GM21447 (cell line): ENCODE data around the gene FAM131B.
"Not testable (repeated sequence)": the region's sequence is repeated elsewhere in the genome, so short reads cannot be mapped to it uniquely, and the experiment has no call there.

Experiments used
- ATAC-seq: cut with Tn5 transposase; IDR thresholded peaks from one replicate; pipeline ENCODE4 v1.9.1; 2021; ENCODE audit not compliant: unreplicated experiment

Gene FAM131B

DNA sequence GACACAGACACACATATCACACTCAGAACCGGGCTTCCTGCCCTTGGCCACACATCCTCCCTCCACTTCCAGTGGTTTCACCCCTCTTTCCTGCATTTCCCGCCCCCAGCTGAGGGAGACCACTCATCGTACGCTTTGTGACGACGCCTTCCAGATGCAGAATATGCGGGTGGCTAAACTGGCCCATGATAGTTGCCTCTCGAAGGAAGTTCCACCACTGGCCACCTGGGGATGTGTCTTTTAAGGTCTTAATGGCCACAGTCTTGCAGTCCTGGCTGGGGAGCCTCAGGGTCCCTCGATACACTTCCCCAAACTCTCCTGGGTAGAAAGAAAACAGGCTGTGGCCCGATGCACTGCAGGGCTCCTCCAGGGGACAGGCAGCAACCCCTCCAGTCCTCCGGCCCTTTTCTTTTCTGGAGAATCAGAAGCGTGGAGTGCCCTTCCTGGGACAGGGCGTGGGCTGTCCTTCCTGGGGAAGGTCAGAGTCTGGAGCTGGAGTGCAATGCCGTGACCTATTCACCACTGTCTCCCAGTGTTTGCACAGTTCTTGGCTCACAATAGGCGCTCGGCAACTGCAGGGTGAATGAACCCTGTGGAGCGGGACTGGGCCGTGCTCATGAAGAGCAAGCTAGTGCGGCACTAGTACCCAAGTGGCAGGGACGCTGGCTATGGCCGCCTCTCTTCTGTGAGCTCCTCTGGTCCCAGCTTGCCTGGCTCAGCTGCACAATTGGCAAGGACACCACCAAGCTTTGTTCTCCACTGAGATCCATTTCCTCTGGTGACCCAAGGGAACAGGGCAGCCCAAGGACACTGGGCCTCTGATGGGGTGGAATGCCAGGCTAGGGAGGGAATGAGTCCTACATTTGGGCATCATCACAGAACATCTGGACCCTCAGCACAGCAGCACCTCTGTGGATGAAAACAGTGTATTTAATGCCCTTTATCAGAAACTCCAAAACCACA, 33.0 kb upstream of the FAM131B start:
- no peak for ATAC-seq

DNA sequence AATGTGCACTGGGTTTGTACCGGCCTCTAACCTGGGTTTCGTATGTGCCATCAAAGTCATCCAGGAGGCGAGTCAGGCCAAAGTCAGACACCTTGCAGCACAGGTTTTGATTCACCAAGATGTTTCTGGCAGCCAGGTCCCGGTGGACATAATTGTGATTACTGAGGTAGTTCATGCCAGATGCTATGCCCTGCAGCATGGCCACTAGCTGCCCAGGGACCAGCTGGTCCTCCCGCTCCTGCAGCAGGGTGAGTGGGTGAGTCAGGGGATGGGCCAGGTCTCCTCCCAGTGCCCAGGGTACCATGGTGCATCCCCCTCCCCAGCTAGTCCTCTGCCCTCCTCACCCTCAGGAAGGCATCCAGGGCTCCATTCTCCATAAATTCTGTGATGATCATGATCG, 32.3 kb upstream of the FAM131B start:
- ATAC-seq: no peak

DNA sequence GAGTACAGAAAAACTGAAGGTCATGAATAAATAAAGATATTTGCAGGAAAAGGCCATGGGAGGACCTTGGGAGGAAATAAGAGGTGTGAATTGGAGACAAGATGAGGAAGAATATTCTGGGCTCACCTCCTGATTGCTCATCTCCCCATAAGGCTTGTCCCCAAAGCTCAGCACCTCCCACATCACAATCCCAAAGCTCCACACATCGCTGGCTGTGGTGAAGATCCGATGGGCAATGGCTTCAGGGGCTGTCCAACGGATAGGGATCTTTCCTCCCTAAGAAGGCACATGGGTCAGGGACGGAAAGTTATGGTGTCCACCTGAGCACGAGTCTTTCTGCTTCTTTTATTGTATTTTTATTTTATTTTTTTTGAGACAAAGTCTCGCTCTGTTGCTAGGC, 31.6 kb upstream of the FAM131B start:
- ATAC-seq: no peak

DNA sequence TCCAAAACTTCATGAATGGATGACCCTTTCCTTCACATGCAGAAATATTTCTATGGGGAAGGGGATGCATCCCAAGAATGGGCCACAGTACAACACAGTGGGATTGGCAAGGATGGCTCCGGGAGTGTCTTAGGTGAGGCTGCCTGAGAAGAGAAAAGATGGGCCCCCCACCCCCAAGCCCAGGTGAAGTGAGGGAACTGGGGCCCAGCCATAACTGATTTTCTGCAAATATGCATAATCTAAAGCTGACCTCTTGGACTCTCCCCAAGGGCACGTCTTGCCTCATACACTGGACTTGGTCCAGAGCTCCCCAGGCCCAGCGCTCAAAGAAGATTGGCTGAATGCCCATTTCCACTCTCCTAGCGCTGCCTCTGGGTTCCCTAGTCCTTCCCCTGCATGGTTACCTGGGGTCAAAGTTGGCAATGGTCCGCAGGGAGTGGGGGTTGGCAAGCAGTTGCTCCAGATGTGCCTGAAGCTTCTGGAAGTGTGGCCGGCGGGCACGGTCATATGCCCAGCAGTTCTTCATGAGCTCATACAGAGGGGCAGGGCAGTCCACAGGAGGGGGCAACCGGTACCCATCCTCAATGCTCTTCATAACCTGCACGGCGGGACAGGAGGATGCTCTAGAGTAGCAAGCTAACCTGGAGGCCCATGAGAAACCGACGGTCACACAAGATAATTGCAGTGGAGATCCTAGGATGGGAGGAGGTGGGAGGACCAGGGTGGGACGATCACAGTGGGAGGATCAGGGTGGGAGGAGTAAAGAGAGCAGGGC, 30.9 kb upstream of the FAM131B start:
- no peak for ATAC-seq

DNA sequence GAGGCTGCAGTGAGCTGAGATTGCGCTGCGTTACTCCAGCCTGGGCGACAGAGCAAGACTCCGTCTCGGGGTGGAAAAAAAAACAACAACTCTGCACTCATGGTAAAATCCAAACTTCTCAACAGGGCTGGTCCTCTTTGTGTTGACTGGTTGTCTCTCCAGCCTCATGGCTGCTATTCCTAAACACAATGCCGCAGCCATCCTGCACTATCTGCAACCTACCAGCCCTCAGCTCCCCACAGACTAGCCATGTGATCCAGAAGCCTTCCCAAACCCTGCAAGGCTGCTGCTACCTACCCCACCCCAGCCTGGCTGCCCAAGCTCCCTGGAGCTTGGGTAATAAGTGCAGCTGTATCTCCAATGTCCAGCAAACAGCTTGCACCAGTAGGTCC, 30.4 kb upstream of the FAM131B start:
- ATAC-seq: no peak

DNA sequence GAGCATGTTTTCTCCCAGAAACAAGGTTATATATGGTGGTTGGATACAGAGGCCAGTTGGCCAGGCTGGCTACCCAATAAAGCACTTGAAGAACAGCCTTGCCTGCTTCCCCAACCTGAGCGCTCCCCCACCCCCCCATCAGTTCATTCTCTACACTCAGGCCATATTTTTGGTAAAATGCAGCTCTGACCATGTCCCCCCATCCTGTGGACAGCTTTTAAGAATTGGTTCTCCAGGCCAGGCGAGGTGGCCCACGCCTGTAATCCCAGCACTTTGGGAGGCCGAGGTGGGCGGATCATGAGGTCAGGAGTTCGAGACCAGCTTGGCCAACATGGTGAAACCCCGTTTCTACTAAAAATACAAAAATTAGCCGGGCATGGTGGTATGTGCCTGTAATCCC, 29.9 kb upstream of the FAM131B start:
- ATAC-seq: not testable (repeated sequence)

DNA sequence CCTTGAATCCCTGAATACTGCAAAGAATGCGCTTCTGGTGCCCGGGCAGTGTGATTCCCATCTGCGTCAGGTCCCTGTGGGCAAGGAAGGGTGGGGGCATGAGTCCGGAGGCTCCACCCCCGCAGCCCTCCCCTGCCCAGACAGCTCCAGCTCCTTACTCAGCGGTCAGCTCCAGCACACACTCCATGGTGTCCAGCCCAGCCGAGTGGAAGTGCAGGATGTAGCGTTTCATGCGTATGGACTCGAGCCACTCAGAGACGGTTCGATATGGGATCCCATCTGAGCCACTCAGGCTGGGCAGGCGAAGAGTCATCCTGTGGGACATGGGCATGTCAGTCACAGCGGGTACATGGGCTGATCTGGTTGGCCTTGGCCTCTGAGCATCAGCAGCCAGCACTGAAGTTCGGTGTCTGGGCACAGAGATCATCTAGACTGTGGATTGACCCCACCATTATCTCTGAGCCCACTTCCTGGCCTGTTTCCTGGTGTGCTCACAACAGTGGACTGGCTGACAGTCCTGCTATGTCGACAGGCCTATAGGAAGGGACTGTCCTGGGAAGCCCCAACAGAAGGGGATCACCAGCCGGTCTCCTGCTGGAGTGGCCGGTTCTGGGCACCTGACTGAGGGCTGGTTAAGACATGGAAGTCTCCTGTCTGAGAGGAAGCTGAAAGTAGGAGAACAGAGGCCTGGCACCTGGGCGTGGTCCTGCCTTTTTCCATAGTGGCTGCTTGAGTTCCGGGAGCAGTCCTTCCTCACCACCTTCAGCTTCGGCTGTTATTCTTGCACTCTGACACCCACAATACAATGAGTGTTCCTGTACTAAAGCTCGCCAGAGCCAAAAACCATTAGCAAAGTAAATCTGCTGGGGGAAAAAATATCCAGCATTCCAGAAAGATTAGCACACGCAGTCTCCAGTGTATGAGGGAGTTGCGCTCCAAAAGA, 29.2 kb upstream of the FAM131B start:
- ATAC-seq: no peak

DNA sequence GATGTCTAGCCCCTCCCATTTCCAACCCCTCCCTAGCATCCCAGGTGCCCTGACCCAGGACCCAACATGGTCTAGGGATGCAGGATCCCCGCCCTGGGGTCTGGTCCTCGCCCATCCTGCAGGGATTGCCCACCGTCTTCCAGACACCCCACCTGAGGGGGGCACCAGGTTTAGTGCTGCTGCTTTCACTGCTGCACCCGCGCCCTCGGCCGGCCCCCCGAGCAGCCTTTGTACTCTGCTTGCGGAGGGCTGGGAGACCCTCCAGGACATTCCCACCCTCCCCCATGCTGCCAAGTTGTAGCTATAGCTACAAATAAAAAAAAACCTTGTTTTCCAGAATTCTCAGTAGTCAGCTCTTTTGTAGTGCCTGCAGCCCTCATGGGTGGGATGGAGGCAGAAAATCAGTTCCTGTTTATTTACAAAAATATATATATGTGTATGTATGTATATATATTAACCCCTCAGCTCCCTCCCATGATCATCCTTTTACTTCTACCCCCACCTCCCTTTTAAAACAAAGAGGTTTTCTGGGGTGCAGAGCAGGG, 28.3 kb upstream of the FAM131B start:
- no peak for ATAC-seq

- no peak for ATAC-seq
These were observed 27.7 kb upstream of the FAM131B start for GRCh38 chr7:143390104-143390772.

GRCh38 chr7:143389316-143390103, 27.0 kb upstream of the FAM131B start:
- no peak for ATAC-seq

DNA sequence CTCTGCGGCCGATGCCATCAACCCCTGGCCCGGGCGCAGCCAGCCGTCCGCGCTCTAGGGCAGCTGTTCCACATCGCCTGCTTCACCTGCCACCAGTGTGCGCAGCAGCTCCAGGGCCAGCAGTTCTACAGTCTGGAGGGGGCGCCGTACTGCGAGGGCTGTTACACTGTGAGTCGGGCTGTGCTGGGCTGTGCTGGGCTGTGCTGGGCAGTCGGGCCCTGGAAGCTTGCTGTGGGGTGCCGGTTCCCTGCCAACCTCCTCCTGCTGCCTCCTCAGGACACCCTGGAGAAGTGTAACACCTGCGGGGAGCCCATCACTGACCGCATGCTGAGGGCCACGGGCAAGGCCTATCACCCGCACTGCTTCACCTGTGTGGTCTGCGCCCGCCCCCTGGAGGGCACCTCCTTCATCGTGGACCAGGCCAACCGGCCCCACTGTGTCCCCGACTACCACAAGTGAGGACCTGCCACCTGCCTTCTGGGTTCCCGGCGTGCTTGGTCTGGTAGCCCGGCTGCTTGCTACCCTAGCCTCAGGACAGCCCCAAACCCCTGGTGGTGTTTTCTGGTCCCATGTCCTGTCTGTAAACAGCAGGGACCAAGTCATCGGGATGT, 26.1 kb upstream of the FAM131B start:
- no peak for ATAC-seq

- no peak for ATAC-seq
These were observed 25.5 kb upstream of the FAM131B start for GRCh38 chr7:143388051-143388450.

DNA sequence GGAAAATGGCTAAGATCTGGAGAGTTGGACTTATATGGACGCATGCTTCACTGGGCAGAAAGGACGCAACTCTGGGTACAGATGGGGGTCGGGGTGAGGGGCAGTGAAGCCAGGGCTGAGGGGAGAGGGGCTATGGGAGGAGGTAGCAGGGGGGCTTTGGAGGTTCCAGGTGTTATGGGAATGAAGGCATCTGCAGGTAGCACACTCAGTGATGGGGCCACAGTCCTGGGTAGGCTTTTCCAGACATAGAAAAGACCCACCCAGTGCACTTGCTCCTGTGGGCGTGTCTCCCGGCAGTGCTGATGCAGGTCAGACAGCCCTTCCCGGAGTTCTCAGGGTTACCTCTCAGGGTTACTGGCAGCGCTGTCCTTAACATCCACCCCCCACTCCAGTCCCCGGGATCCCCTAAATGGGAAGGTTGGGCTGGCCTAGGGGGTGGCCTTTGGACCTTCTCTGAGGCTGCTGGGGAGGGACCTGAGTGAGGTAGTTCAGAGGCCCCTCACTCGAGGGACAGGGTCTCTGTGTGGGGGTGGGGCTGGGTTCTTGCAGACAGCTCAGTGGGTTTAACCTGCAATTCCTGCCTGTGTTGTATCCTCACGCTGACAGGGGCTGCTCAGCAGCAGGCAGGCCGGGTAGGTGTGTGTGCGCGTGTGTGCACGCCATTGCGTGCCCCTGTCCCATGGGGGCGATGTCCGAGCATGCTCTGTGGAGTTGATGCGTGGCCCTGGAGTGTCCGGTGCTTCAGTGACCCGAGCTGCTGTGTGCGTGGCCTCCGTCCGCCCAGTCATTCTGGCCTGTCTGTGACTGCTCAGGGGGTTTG, 24.9 kb upstream of the FAM131B start:
- ATAC-seq: no peak

- ATAC-seq: peak; percentile 50
These were observed 23.6 kb upstream of the FAM131B start for GRCh38 chr7:143385891-143386781.

GRCh38 chr7:143384661-143385631, 22.4 kb upstream of the FAM131B start:
- ATAC-seq: no peak

DNA sequence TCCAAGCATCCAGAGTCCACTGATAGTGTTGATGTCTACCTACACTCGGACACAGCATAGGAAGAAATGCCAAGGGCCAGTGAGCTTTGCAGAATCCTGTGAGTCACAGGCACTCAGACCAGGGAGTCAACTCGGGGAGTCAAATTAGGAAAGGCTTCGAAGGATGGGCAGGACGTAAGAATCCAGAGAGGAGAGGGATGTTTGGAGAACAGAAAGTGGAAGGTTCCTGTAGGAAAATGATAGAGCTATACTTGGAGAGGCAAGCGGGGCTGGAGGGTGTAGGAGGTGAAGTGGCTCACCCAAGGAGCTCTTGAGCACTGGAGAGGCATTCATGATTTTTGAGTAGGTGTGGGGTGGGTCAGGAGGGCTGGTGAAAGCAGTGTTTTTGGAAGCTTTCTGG, 21.6 kb upstream of the FAM131B start:
- ATAC-seq: no peak
